Choroid plexus epithelial cell (primary cell): Measurements from ENCODE around the gene SLC25A27.
A peak's percentile ranks its signal among the peaks of the same experiment; 100 is the strongest.

Experiments used
- DNase-seq: peaks from one replicate; pipeline ENCODE4 v3.0.0-alpha.2; 2010; ENCODE audit warnings: low read depth
- H3K4me3 ChIP-seq: 2 replicates; pipeline ENCODE4 v1.5.1; 2011; ENCODE audit warnings: low read depth, mild to moderate bottlenecking, control low read depth, low read length, moderate library complexity
- CTCF ChIP-seq: conservative IDR thresholded peaks from 2 replicates; pipeline ENCODE4 v1.5.1; 2011; ENCODE audit warnings: low read depth, mild to moderate bottlenecking, control low read depth, inconsistent platforms, low read length, moderate library complexity

Gene SLC25A27

DNA sequence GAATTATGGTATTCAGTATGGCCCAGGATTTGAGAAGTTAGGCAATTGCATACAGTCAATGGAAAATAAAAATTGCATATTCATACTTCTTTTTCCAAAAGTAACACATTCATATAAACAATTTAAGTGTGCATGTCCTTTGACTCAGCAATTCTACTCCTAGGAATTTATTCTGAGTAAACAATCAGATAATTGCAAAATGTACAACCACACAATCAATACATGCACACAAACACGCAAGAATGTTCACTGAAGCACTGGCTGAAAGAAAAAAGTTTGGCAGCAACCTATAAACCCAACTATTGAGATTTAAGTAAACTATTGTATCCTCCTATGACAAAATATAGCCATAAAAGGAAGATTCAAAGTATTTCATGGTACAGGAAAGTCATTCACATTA lies 1.8 kb upstream of the SLC25A27 start:
- no peak for TF ChIP-seq CTCF
- H3K4me3 ChIP-seq, result no peak overlapping the region
- peak; percentile 5 for DNase-seq

DNA sequence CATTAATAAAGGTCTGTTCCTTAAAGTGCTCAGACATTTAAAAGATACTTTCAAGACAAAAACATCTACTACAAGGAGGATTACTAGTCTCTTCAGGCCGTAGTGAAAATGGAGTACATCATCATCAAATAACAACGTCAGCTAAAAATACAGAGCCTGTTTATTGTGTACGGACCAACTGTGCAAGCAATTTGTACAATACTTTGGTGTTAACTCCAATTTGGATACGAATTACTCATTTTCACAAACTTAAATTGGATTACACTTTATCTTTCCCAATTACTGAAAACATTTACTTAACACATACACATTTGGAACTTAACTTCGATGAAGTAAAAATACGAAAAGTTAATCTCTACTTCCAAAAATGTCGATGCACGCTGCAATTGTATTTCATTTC lies 959 bp upstream of the SLC25A27 start:
- peak; percentile 3 for DNase-seq
- no peak for TF ChIP-seq CTCF
- peak overlapping the region; percentile 87 for H3K4me3 ChIP-seq

- no peak for TF ChIP-seq CTCF
- DNase-seq, result no peak
Observed at GRCh38 chr6:46652232-46652602, 558 bp upstream of the SLC25A27 start.

DNA sequence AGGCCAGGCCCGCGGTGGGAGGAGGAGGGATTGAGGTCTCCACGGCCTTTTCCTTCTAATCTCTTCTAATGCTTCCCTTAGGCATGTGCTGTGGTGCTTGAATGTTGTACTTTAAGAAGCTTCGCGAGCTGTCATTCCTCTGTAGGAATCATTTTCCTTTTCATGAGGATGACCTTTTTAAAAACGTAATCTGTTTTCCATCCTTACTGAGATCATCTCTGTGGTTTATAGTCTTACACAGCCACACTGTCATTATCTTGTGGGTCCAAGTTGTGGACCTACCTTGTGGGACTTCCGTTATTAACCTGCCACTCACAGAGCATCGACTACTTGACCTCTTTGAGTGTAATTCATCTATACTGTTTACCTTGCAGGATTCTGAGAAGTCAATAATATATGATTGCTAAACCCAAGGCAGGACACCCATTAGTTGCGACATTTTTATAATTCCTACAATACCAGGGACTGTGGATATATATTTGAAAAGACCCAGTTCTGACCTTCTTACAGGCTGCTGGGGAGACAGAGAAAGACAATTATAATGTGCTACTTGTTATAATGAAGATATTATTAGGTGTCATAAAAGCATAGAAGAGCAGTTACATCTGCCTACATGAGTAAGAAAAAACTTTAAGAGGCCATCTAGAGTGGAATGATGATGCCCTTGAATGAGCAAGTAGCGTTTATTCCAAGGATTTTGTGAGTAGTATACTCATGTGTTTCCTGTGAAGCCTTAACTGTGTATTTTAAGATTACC lies 842 bp downstream of the SLC25A27 start:
- no peak for TF ChIP-seq CTCF
- DNase-seq, result peak; percentile 17

More at GRCh38 chr6:46652232-46652602, 558 bp upstream of the SLC25A27 start:
- H3K4me3 ChIP-seq, result peak overlapping the region; percentile 87

GRCh38 chr6:46655803-46656202 lies 3.0 kb downstream of the SLC25A27 start:
- peak; percentile 52 for TF ChIP-seq CTCF
- H3K4me3 ChIP-seq, result no peak overlapping the region
- DNase-seq, result peak; percentile 8

More for the DNA sequence above, 842 bp downstream of the SLC25A27 start:
- peak overlapping the region; percentile 87 for H3K4me3 ChIP-seq

GRCh38 chr6:46657642-46658041 lies 4.9 kb downstream of the SLC25A27 start:
- DNase-seq, result no peak

More at GRCh38 chr6:46657642-46658041, 4.9 kb downstream of the SLC25A27 start:
- H3K4me3 ChIP-seq, result no peak overlapping the region
- no peak for TF ChIP-seq CTCF
